Activated CD8-positive, alpha-beta T cell treated with anti-CD3 and anti-CD28 coated beads for 36 hours (primary cell): ENCODE results near the gene OR5AR1. TPM values are rescaled to one million over a fixed set of nuclear protein-coding genes. Genes with fewer than 3 reads are reported as not detected.

Source experiments
- ATAC-seq: fragments of 200-7000 bp; cut with Tn5 transposase; one replicate; pipeline ENCODE4 v1.10.0; 2021; ENCODE audit warnings: mild to moderate bottlenecking, moderate library complexity
- CTCF ChIA-PET: fragments of 350-600 bp; sonication (Branson Sonifier 250); formaldehyde crosslinking; loops from one replicate; lab custom pipeline; 2021; ENCODE audit warnings: antibody characterized with exemption; lab: Charles Lee
- POLR2A ChIA-PET: fragments of 350-600 bp; sonication (Branson Sonifier 250); formaldehyde crosslinking; loops from one replicate; lab custom pipeline; 2021; ENCODE audit warnings: antibody characterized with exemption; lab: Charles Lee
- DNase-seq: peaks from one replicate; pipeline ENCODE4 v3.0.0-alpha.2; 2020
- H3K27ac Mint-ChIP-seq: one replicate; pipeline ENCODE4 v1.8.0; 2021; ENCODE audit warnings: mild to moderate bottlenecking, mixed read lengths
- H3K27me3 Mint-ChIP-seq: one replicate; pipeline ENCODE4 v1.8.0; 2021; ENCODE audit warnings: mixed read lengths
- H3K36me3 Mint-ChIP-seq: one replicate; pipeline ENCODE4 v1.8.0; 2021; ENCODE audit warnings: low read depth, mixed read lengths
- H3K4me1 Mint-ChIP-seq: one replicate; pipeline ENCODE4 v1.8.0; 2021; ENCODE audit warnings: low read depth, mixed read lengths
- H3K4me3 Mint-ChIP-seq: one replicate; pipeline ENCODE4 v1.8.0; 2021; ENCODE audit warnings: mild to moderate bottlenecking, moderate library complexity, mixed read lengths
- H3K9me3 Mint-ChIP-seq: one replicate; pipeline ENCODE4 v1.8.0; 2021; ENCODE audit warnings: mixed read lengths
- intact Hi-C: fragments of 100-400 bp; cut with micrococcal nuclease; formaldehyde crosslinking; loops from one replicate; pipeline ENCODE4 v1.10.0; 2022
- total RNA-seq, 2 experiments: library from RNA; stranded (reverse); gene quantifications; one replicate each; pipeline ENCODE4 v1.2.3, GENCODE V29; 2021
- TF ChIP-seq, protein P1 (sequence below): fragments of 200-600 bp; IDR thresholded peaks from one replicate; pipeline ENCODE4 v1.8.0; 2022; ENCODE audit warnings: antibody characterized with exemption, mild to moderate bottlenecking

Gene OR5AR1
- not detected for total RNA-seq

DNA sequence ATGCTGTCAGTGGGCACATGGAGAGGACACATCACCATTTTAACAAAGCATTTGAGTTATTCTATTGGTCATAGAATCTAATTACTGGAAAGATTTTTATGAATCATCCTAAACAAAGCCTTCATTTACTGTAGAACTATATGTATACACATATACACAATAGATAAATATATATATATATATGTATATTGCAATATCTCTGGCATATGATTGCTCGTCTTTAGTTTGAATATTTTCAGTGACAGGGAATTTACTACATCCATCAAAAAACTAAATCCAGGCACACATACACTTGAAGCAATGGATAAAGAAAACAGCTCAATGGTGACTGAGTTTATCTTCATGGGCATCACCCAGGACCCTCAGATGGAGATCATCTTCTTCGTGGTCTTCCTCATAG lies at the start of gene OR5AR1:
Gene OR5AR1, plus strand, starts transcription at position 301 of the 400 bp plus-strand sequence. Its CDS starts 0 bp downstream, at position 301.
- H3K4me3 Mint-ChIP-seq, result no peak within 1 kb of the TSS
- intact Hi-C loops, result no loop called here
- TF ChIP-seq, protein P1, sequence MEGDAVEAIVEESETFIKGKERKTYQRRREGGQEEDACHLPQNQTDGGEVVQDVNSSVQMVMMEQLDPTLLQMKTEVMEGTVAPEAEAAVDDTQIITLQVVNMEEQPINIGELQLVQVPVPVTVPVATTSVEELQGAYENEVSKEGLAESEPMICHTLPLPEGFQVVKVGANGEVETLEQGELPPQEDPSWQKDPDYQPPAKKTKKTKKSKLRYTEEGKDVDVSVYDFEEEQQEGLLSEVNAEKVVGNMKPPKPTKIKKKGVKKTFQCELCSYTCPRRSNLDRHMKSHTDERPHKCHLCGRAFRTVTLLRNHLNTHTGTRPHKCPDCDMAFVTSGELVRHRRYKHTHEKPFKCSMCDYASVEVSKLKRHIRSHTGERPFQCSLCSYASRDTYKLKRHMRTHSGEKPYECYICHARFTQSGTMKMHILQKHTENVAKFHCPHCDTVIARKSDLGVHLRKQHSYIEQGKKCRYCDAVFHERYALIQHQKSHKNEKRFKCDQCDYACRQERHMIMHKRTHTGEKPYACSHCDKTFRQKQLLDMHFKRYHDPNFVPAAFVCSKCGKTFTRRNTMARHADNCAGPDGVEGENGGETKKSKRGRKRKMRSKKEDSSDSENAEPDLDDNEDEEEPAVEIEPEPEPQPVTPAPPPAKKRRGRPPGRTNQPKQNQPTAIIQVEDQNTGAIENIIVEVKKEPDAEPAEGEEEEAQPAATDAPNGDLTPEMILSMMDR, result no peak
- no peaks in the 10 kb centered on the region for H3K9me3 Mint-ChIP-seq
- H3K36me3 Mint-ChIP-seq, result no peaks in the 10 kb centered on the region
- H3K4me1 Mint-ChIP-seq, result no peaks in the 10 kb centered on the region
- ATAC-seq, result no peak
- POLR2A ChIA-PET, result no interaction called here
- H3K27ac Mint-ChIP-seq, result no peak within 1 kb of the TSS
- CTCF ChIA-PET, result no interaction called here
- no peak for DNase-seq
- no peaks in the 10 kb centered on the region for H3K27me3 Mint-ChIP-seq

DNA sequence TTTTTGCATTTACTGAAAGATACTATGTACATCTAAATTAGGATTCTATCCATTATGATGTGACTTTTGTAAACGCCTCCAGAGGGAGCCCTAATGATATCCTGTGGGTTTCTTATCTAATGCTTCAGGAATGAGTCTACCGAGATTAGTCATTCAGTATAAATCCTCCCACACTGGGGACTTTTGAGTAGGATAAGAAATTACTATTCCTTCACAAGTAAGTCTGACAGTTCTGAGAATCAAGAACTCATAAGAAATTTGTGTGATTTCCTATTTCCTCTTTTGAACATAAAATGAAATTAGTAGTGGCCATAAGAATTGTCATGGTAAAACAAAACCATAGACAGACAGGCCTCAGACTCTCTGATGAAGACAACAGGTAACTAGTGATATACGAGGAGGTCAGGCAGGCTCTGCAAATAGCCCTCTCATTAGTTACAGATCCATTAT lies 38.8 kb upstream of the OR5AR1 start:
- intact Hi-C loops, result no loop called here
- DNase-seq (peak; percentile 3), ATAC-seq (peak; percentile 69)
- POLR2A ChIA-PET, result no interaction called here
- H3K4me3 Mint-ChIP-seq, result no peak overlapping the region
- TF ChIP-seq, protein P1, result no peak
- no peaks in the 10 kb centered on the region for H3K36me3 Mint-ChIP-seq
- H3K27me3 Mint-ChIP-seq, result no peaks in the 10 kb centered on the region
- peaks cover 8% of the 10 kb centered on the region for H3K9me3 Mint-ChIP-seq
- CTCF ChIA-PET, result interaction anchor here (1.4 kb wide), 1 partner anchor 160 kb away, joined by 3 read pairs; no protein-coding TSS in a partner anchor
- H3K4me1 Mint-ChIP-seq, result no peaks in the 10 kb centered on the region
- no peak overlapping the region for H3K27ac Mint-ChIP-seq

DNA sequence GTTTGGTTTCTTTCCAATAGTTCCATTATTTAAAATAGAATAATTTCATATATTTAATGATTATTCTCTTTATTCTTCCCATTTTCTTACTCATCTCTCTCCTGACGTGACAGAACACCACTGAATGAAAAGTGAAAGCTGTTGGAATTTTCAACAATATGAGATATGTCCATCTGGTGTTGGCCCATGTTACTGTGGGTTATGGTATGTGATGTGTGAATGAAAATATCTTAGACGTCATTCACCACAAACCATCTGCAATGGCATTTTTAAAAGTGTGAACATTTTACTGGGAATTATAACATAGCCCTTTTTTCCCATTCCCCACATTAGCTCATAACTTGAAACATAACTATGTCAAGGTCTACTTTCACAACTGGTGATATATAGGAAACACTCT lies 37.5 kb upstream of the OR5AR1 start:
- no peaks in the 10 kb centered on the region for H3K36me3 Mint-ChIP-seq
- DNase-seq (no peak), ATAC-seq (no peak)
- ChIA-PET POLR2A (no interaction called here), CTCF (interaction anchor here (0.9 kb wide), 1 partner anchor 28 kb away, joined by 3 read pairs; no protein-coding TSS in a partner anchor)
- H3K4me1 Mint-ChIP-seq, result no peaks in the 10 kb centered on the region
- no peaks in the 10 kb centered on the region for H3K27me3 Mint-ChIP-seq
- no peak overlapping the region for H3K4me3 Mint-ChIP-seq
- TF ChIP-seq, protein P1, result no peak
- intact Hi-C loops, result no loop called here
- peaks cover 8% of the 10 kb centered on the region for H3K9me3 Mint-ChIP-seq
- no peak overlapping the region for H3K27ac Mint-ChIP-seq

DNA sequence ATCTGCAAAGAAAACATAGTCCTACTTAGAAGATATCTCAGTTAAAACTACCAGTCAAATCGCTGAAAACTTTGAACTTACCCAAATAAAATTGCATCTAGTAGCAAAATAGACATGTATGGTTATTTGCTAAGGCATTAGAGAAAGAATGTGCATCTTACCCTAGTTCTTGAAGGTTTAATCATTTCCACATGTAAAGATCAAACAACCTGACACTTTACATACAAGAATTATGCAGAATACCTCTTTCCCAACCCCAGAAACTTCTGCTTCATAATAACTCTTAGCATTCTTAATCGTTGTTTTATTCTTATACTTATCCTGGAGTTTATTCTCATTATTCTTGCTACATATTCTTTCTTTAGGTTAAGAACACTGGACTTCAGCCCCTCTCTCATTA lies 31.2 kb upstream of the OR5AR1 start:
- H3K27me3 Mint-ChIP-seq, result no peaks in the 10 kb centered on the region
- intact Hi-C loops, result no loop called here
- ATAC-seq (no peak), DNase-seq (no peak)
- no peaks in the 10 kb centered on the region for H3K36me3 Mint-ChIP-seq
- peaks cover 9% of the 10 kb centered on the region for H3K9me3 Mint-ChIP-seq
- H3K27ac Mint-ChIP-seq, result no peak overlapping the region
- no peaks in the 10 kb centered on the region for H3K4me1 Mint-ChIP-seq
- ChIA-PET CTCF (no interaction called here), POLR2A (no interaction called here)
- TF ChIP-seq, protein P1, result no peak
- H3K4me3 Mint-ChIP-seq, result no peak overlapping the region

DNA sequence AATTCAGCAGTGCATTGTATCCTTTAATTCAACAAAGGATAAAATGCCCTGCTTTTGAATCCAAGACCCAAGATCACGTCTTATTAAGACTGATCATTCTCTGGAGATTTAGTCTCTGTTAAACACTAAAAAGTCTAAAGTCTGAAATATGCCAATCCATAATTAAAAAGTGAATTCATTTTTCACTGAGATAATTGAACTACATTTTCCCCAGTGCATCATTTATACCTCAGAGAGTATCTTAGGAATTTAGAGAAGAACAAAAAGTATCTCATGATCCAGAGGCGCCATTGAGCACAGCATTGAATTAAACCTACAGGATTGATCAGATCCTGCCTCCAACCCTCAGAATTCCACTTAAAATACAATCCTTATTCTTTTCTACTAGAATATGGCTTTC lies 26.6 kb upstream of the OR5AR1 start:
- POLR2A ChIA-PET, result no interaction called here
- Mint-ChIP-seq H3K27me3 (no peaks in the 10 kb centered on the region), H3K4me1 (no peaks in the 10 kb centered on the region), H3K4me3 (no peak overlapping the region), H3K36me3 (no peaks in the 10 kb centered on the region), H3K27ac (no peak overlapping the region), H3K9me3 (peaks cover 10% of the 10 kb centered on the region)
- ATAC-seq, result no peak
- intact Hi-C loops, result no loop called here
- no peak for DNase-seq
- CTCF ChIA-PET, result no interaction called here
- TF ChIP-seq, protein P1, result no peak
